NCI-H146 treated with DMSO at 0.1 percent for 48 hours (cell line): ENCODE results near the gene PNMA6F.

ENCODE experiments used
- DNase-seq: peaks from one replicate; lab custom pipeline; 2025; ENCODE audit not compliant: unreplicated experiment; lab: John Stamatoyannopoulos, UW

Gene PNMA6F

GRCh38 chrX:153321381-153322124 is at the start of gene PNMA6F:
TSS of gene PNMA6F (minus strand) at chrX:153321767. CDS start at chrX:153320674, 1,093 bp downstream.
- DNase-seq = no peak

- DNase-seq = no peak
These were observed 49.7 kb upstream of the PNMA6F start for GRCh38 chrX:153371256-153371655.

- no peak for DNase-seq
These were observed 48.9 kb upstream of the PNMA6F start for GRCh38 chrX:153370293-153371055.

GRCh38 chrX:153366878-153367538 is 45.4 kb upstream of the PNMA6F start:
- no peak for DNase-seq

- DNase-seq = no peak
These were observed 44.6 kb upstream of the PNMA6F start for GRCh38 chrX:153366119-153366518.

GRCh38 chrX:153365670-153366069 is 44.1 kb upstream of the PNMA6F start:
- no peak for DNase-seq

GRCh38 chrX:153361781-153362397 is 40.3 kb upstream of the PNMA6F start:
- DNase-seq = no peak

GRCh38 chrX:153357877-153358276 is 36.3 kb upstream of the PNMA6F start:
- no peak for DNase-seq

- DNase-seq = peak; percentile 14
These were observed 31.8 kb upstream of the PNMA6F start for GRCh38 chrX:153353416-153353815.

- no peak for DNase-seq
These were observed 31.3 kb upstream of the PNMA6F start for GRCh38 chrX:153352858-153353257.

GRCh38 chrX:153351981-153352380 is 30.4 kb upstream of the PNMA6F start:
- no peak for DNase-seq

- no peak for DNase-seq
These were observed 28.4 kb upstream of the PNMA6F start for GRCh38 chrX:153349952-153350351.

- no peak for DNase-seq
These were observed 26.9 kb upstream of the PNMA6F start for GRCh38 chrX:153348421-153348820.

- DNase-seq = no peak
These were observed 26.0 kb upstream of the PNMA6F start for GRCh38 chrX:153347530-153347929.

GRCh38 chrX:153343674-153344073 is 22.1 kb upstream of the PNMA6F start:
- no peak for DNase-seq

GRCh38 chrX:153342762-153343558 is 21.4 kb upstream of the PNMA6F start:
- no peak for DNase-seq

- no peak for DNase-seq
These were observed 18.5 kb upstream of the PNMA6F start for GRCh38 chrX:153340111-153340510.

- DNase-seq = no peak
These were observed 18.1 kb upstream of the PNMA6F start for GRCh38 chrX:153339662-153340061.

- DNase-seq = no peak
These were observed 17.3 kb upstream of the PNMA6F start for GRCh38 chrX:153338836-153339235.

- no peak for DNase-seq
These were observed 15.4 kb upstream of the PNMA6F start for GRCh38 chrX:153336988-153337387.
